ENCODE data around the gene ALDOB. TPM values are rescaled to one million over a fixed set of nuclear protein-coding genes. Genes with fewer than 3 reads are reported as not detected.

ALDOB gene
- polyA plus RNA-seq, 1 donor from 2014 or later = not detected

DNA sequence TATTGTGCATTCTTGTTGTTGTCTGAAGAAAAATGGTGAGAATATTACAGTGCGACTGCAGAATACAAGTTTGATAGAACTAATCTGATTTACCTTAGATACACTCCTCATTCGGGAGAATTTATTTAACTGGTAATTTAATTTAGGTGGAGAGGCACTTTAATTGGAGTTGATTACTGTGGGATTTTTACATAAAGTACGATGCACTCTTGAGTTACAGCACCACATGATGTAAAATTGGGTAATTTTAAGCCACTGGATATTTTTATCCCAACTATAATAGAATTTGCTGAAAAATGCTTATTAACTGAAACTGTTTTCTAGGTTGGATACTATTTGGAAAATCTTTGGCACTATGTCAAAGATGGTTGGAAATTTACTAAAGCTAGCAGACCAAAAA, 35.4 kb upstream of the ALDOB start:
- TF ChIP-seq POLR2AphosphoS5 (IDR thresholded peaks at IDR 0.05) = no peak
- TF ChIP-seq, protein P1, sequence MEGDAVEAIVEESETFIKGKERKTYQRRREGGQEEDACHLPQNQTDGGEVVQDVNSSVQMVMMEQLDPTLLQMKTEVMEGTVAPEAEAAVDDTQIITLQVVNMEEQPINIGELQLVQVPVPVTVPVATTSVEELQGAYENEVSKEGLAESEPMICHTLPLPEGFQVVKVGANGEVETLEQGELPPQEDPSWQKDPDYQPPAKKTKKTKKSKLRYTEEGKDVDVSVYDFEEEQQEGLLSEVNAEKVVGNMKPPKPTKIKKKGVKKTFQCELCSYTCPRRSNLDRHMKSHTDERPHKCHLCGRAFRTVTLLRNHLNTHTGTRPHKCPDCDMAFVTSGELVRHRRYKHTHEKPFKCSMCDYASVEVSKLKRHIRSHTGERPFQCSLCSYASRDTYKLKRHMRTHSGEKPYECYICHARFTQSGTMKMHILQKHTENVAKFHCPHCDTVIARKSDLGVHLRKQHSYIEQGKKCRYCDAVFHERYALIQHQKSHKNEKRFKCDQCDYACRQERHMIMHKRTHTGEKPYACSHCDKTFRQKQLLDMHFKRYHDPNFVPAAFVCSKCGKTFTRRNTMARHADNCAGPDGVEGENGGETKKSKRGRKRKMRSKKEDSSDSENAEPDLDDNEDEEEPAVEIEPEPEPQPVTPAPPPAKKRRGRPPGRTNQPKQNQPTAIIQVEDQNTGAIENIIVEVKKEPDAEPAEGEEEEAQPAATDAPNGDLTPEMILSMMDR (IDR thresholded peaks at IDR 0.05; ENCODE audit: poor library complexity, severe bottlenecking) = no peak
- TF ChIP-seq RAD21 (conservative IDR thresholded peaks at IDR 0.05) = no peak
- TF ChIP-seq, protein P2, sequence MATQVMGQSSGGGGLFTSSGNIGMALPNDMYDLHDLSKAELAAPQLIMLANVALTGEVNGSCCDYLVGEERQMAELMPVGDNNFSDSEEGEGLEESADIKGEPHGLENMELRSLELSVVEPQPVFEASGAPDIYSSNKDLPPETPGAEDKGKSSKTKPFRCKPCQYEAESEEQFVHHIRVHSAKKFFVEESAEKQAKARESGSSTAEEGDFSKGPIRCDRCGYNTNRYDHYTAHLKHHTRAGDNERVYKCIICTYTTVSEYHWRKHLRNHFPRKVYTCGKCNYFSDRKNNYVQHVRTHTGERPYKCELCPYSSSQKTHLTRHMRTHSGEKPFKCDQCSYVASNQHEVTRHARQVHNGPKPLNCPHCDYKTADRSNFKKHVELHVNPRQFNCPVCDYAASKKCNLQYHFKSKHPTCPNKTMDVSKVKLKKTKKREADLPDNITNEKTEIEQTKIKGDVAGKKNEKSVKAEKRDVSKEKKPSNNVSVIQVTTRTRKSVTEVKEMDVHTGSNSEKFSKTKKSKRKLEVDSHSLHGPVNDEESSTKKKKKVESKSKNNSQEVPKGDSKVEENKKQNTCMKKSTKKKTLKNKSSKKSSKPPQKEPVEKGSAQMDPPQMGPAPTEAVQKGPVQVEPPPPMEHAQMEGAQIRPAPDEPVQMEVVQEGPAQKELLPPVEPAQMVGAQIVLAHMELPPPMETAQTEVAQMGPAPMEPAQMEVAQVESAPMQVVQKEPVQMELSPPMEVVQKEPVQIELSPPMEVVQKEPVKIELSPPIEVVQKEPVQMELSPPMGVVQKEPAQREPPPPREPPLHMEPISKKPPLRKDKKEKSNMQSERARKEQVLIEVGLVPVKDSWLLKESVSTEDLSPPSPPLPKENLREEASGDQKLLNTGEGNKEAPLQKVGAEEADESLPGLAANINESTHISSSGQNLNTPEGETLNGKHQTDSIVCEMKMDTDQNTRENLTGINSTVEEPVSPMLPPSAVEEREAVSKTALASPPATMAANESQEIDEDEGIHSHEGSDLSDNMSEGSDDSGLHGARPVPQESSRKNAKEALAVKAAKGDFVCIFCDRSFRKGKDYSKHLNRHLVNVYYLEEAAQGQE (IDR thresholded peaks at IDR 0.05; ENCODE audit: borderline replicate concordance) = no peak
- no peak for TF ChIP-seq EP300 (conservative IDR thresholded peaks at IDR 0.05; ENCODE audit: poor library complexity, severe bottlenecking)
- no peak for TF ChIP-seq TAF1 (IDR thresholded peaks at IDR 0.05; ENCODE audit: low read depth)
- TF ChIP-seq MXI1 (conservative IDR thresholded peaks at IDR 0.05; ENCODE audit: poor library complexity, severe bottlenecking) = no peak
- no peak for TF ChIP-seq SMC3 (conservative IDR thresholded peaks at IDR 0.05; ENCODE audit: poor library complexity)
- TF ChIP-seq EZH2 (IDR thresholded peaks at IDR 0.05; ENCODE audit: borderline replicate concordance, insufficient read depth, low read length, poor library complexity, severe bottlenecking) = no peak
- no peaks in the 10 kb centered on the region for H3K79me2 ChIP-seq (replicated peaks; ENCODE audit: insufficient read depth, low read length)
- H3K4me2 ChIP-seq (ENCODE audit: low read length) = no peak overlapping the region
- no peak overlapping the region for H3K9ac ChIP-seq (ENCODE audit: low read length)
- H3K4me3 ChIP-seq (ENCODE audit: low read length) = no peak overlapping the region
- peaks cover 5% of the 10 kb centered on the region for H3K36me3 ChIP-seq (ENCODE audit: insufficient read depth, low read length)
- no peaks in the 10 kb centered on the region for H3K27me3 ChIP-seq (ENCODE audit: insufficient read depth, low read depth, low read length)
- no peaks in the 10 kb centered on the region for H3K9me3 ChIP-seq (ENCODE audit: low read length)
- H2AFZ ChIP-seq (ENCODE audit: low read depth, low read length) = no peak overlapping the region
- H4K20me1 ChIP-seq (ENCODE audit: insufficient read depth) = no peaks in the 10 kb centered on the region
- no peaks in the 10 kb centered on the region for H3K9me2 ChIP-seq (ENCODE audit: insufficient read depth, low read length)
- H3K27ac ChIP-seq (ENCODE audit: low read length) = no peak overlapping the region
- H3F3A ChIP-seq (ENCODE audit: insufficient read depth, low read length, poor library complexity, severe bottlenecking) = no peaks in the 10 kb centered on the region

GRCh38 chr9:101470021-101470420, 34.4 kb upstream of the ALDOB start:
- no peak overlapping the region for H3K4me3 ChIP-seq (ENCODE audit: low read length)
- H3K27ac ChIP-seq (ENCODE audit: low read length) = no peak overlapping the region
- no peaks in the 10 kb centered on the region for H3K9me2 ChIP-seq (ENCODE audit: insufficient read depth, low read length)
- no peaks in the 10 kb centered on the region for H3K27me3 ChIP-seq (ENCODE audit: insufficient read depth, low read depth, low read length)
- peaks cover under 1% of the 10 kb centered on the region for H3K36me3 ChIP-seq (ENCODE audit: insufficient read depth, low read length)
- no peak overlapping the region for H3K9ac ChIP-seq (ENCODE audit: low read length)
- TF ChIP-seq, protein P2 (IDR thresholded peaks at IDR 0.05; ENCODE audit: borderline replicate concordance) = no peak
- TF ChIP-seq MXI1 (conservative IDR thresholded peaks at IDR 0.05; ENCODE audit: poor library complexity, severe bottlenecking) (no peak), EP300 (conservative IDR thresholded peaks at IDR 0.05; ENCODE audit: poor library complexity, severe bottlenecking) (no peak)
- no peaks in the 10 kb centered on the region for H4K20me1 ChIP-seq (ENCODE audit: insufficient read depth)
- H3F3A ChIP-seq (ENCODE audit: insufficient read depth, low read length, poor library complexity, severe bottlenecking) = no peaks in the 10 kb centered on the region
- H2AFZ ChIP-seq (ENCODE audit: low read depth, low read length) = no peak overlapping the region
- H3K9me3 ChIP-seq (ENCODE audit: low read length) = no peaks in the 10 kb centered on the region
- no peaks in the 10 kb centered on the region for H3K79me2 ChIP-seq (replicated peaks; ENCODE audit: insufficient read depth, low read length)
- no peak overlapping the region for H3K4me2 ChIP-seq (ENCODE audit: low read length)

All from neural cell (in vitro differentiated cells).